ENCODE measurements around the gene SH3BP5L.
"Not testable (repeated sequence)": the region's sequence is repeated elsewhere in the genome, so short reads cannot be mapped to it uniquely, and the experiment has no call there.

Gene SH3BP5L

GRCh38 chr1:248839168-248839555, 13.4 kb upstream of the SH3BP5L start:
- H3K4me3 ChIP-seq (ENCODE audit: low read depth, low read length) = peak overlapping the region; percentile 100
- TF ChIP-seq CTCF (IDR thresholded peaks at IDR 0.05; ENCODE audit: borderline replicate concordance, insufficient read depth, low read depth, low read length) = no peak

- peak overlapping the region; percentile 100 for H3K4me3 ChIP-seq (ENCODE audit: low read depth, low read length)
- no peak for TF ChIP-seq CTCF (IDR thresholded peaks at IDR 0.05; ENCODE audit: borderline replicate concordance, insufficient read depth, low read depth, low read length)
These were observed 12.8 kb upstream of the SH3BP5L start for GRCh38 chr1:248838357-248839167.

GRCh38 chr1:248837781-248838356, 12.2 kb upstream of the SH3BP5L start, which contains the start of gene ZNF672:
Gene ZNF672 (plus strand): TSS chr1:248838224. CDS start chr1:248847275, 9,051 bp downstream.
- TF ChIP-seq CTCF (IDR thresholded peaks at IDR 0.05; ENCODE audit: borderline replicate concordance, insufficient read depth, low read depth, low read length) = no peak
- H3K4me3 ChIP-seq (ENCODE audit: low read depth, low read length) = peak within 1 kb of the TSS; percentile 100

- TF ChIP-seq CTCF (IDR thresholded peaks at IDR 0.05; ENCODE audit: borderline replicate concordance, insufficient read depth, low read depth, low read length) = no peak
- H3K4me3 ChIP-seq (ENCODE audit: low read depth, low read length) = peak overlapping the region; percentile 100
These were observed 11.5 kb upstream of the SH3BP5L start for GRCh38 chr1:248837045-248837780.

GRCh38 chr1:248834343-248834940, 8.7 kb upstream of the SH3BP5L start:
- TF ChIP-seq CTCF (IDR thresholded peaks at IDR 0.05; ENCODE audit: borderline replicate concordance, insufficient read depth, low read depth, low read length) = no peak
- no peak overlapping the region for H3K4me3 ChIP-seq (ENCODE audit: low read depth, low read length)

- no peak for TF ChIP-seq CTCF (IDR thresholded peaks at IDR 0.05; ENCODE audit: borderline replicate concordance, insufficient read depth, low read depth, low read length)
- no peak overlapping the region for H3K4me3 ChIP-seq (ENCODE audit: low read depth, low read length)
These were observed 6.1 kb upstream of the SH3BP5L start for GRCh38 chr1:248831842-248832241.

GRCh38 chr1:248830718-248831017, 5.0 kb upstream of the SH3BP5L start:
- not testable (repeated sequence) for H3K4me3 ChIP-seq (ENCODE audit: low read depth, low read length)

All from GM12875 (cell line).